ENCODE results near the gene EXOSC10.
"Not testable (repeated sequence)": the region's sequence is repeated elsewhere in the genome, so short reads cannot be mapped to it uniquely, and the experiment has no call there.

EXOSC10 gene

DNA sequence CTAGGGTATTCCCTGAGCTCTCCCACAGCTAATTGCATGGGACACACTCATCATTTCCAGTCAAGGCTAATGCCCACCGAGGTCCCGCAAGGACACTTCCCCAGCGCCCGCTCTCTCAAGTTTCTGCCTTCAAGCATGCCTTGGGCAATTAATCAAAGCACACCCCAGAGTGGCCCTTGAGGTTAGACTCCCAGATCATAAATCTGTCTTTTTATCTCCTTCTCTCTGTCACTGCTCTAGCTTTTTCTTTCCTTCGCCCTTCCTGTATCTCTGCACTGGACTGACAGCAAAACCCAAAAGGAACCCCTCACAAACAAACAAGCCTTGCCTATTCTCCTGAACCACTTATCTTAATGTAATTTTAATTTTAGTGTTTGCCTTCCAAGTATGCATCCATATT is 7.9 kb upstream of the EXOSC10 start:
- no peak for DNase-seq

DNA sequence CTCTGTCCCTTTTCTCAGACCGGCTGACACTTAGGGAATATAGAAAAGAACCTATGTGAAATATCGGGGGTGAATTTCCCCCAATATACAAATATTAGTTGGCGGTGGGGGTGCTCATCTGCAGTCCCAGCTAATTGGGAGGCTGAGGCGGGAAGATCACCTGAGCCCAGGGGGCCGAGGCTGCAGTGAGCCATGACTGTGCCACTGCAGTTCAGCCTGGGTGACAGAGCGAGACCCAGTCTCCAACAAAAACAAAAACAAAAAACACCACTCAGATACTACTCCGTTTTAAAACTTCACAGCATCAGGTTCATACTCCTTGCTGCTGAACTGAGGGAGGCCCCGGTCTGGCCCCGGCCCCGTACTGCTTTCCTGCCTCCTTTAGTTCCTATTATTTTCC is 5.9 kb upstream of the EXOSC10 start:
- DNase-seq = no peak

- DNase-seq = no peak
These were observed 1.7 kb upstream of the EXOSC10 start for GRCh38 chr1:11101347-11101746.

- not testable (repeated sequence) for DNase-seq
These were observed 1.1 kb upstream of the EXOSC10 start for GRCh38 chr1:11100806-11101205.

DNA sequence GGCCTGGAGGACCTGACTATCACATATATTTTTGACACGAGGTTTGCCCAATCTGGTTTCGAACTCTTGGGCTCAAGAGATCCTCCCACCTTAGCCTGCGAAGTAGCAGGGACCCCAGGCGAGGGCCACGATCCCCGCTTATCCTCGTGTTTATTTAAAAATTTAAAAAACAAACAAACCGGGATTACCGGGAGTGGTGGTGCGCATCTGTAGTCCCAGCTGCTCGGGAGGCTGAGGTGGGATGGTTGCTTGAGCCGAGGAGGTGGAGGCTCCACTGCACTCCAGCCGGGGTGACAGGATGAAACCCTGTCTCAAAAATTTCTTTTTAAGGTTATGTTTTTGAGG is 452 bp upstream of the EXOSC10 start:
- DNase-seq = no peak

- no peak for DNase-seq
These were observed 749 bp downstream of the EXOSC10 start for GRCh38 chr1:11098931-11099309.

GRCh38 chr1:11083784-11084183 is 15.9 kb downstream of the EXOSC10 start:
- not testable (repeated sequence) for DNase-seq

GRCh38 chr1:11080931-11081330 is 18.7 kb downstream of the EXOSC10 start:
- DNase-seq = no peak

DNA sequence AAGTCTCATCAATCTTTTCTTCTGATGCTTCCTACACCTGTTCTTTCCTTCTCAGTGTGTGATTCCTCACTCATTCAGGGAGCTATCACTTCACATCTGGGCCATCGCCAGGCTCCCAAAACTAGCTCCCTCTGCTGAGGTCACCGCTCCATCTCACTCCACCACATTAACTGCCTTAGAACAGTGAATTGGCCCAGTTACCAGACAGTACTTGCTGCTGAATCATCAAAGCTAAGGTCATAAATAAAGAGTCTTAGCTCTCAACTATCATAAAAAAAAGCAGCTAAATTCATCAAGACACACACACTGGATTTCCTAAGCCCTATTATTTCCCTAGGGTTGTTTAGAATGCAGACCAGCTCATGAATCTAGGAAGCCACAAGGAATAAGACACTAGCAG is 21.0 kb downstream of the EXOSC10 start:
- no peak for DNase-seq

GRCh38 chr1:11073398-11073797 is 26.3 kb downstream of the EXOSC10 start:
- DNase-seq = not testable (repeated sequence)

GRCh38 chr1:11072216-11072917 is 27.3 kb downstream of the EXOSC10 start:
- no peak for DNase-seq

DNA sequence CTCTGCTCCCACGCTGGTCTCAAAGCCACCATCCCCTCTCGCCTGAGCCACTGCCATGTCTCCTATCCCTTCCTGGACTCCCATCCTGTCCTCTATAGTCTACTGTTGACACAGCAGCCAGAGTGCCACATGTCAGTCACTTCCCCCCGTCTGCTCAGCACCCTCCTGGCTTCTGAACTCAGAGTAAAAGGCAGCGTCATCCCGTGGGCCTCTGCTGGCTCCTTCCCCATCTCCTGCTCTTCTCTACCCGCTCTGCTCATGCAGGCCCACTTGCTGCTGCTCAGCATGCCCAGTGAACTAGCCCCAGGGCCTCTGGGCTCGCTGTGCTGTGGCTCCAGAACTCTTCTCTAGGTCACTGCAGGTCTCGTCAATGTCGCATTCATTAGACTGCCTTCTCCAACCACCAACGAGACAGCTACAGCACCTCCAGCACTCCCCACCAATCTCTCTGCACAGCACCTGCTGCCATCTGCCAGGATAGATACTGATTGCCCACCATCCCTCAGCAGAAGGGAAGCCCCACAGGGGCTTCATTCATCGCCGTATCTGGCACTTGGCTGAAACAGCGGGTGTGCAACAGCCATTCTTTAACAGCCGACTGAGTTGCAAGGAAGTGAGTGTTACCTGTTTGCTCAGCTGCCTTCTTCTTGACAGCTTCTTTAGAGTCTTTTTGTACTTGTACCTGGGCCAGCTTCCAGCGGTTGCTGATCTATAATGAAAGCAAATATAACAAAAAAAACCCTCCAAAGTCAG is 28.0 kb downstream of the EXOSC10 start:
- DNase-seq = no peak

- no peak for DNase-seq
These were observed 28.8 kb downstream of the EXOSC10 start for GRCh38 chr1:11070876-11071275.

GRCh38 chr1:11068600-11069473 is 30.8 kb downstream of the EXOSC10 start:
- DNase-seq = no peak

DNA sequence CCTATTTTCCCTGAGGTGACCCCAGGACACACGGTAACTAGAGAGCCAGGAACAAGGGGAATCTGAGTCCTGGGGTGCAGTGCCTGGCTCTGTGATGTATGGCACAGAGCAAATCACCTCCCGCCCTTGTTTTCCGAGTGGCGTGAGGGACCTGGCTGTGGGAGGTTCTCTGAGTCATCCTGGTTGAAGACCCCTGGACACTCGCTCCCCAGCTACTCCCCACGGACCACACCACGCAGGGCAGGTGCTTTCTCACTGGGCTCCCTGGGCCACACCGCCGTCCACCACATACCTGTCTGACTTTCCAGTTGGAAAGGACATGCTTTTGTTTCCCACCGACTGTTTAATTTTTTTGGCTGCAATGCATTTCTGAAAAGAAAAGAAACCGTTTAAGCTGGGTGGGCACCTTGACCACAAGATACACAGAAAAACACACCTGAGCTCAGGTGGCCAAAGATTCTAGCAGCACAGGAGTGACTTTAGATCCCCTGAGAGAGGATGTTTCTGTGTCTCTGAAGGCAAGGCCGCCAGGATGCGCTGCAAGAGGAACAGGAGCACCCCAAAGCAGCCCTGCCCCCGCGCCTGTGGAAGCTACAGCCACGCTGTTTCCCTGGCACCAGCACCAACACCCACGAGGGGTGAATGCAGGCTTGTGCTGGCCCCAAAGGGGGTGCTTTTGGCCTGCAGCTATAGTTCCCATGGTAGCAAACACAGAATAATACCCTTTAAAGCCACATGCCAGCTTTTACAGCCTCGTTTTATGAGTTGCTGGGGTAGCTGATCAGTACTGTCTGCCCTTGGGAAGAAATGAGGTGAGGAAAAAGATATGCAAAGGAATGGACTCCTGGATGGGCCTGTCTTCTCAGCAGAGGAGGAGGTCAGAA is 31.7 kb downstream of the EXOSC10 start:
- no peak for DNase-seq

DNA sequence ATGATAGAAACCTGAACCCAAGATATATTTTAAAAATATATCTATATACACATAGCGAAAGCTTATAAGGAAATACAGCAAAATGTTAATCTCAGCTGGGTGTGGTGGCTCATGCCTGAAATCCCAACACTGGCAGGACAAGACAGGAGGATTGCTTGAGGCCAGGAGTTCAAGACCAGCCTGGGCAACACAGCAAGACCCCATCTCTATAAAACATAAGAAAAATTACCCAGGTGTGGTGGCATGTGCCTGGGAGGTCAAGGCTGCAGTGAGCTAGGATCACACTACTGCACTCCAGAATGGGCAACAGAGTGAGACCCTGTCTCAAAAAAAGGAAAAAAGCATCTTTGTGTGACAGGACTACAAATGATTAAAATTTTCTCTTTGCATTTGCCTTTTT is 33.9 kb downstream of the EXOSC10 start:
- DNase-seq = no peak

- no peak for DNase-seq
These were observed 34.7 kb downstream of the EXOSC10 start for GRCh38 chr1:11064942-11065341.

- not testable (repeated sequence) for DNase-seq
These were observed 35.6 kb downstream of the EXOSC10 start for GRCh38 chr1:11063937-11064537.

GRCh38 chr1:11062965-11063401 is 36.7 kb downstream of the EXOSC10 start:
- DNase-seq = no peak

DNA sequence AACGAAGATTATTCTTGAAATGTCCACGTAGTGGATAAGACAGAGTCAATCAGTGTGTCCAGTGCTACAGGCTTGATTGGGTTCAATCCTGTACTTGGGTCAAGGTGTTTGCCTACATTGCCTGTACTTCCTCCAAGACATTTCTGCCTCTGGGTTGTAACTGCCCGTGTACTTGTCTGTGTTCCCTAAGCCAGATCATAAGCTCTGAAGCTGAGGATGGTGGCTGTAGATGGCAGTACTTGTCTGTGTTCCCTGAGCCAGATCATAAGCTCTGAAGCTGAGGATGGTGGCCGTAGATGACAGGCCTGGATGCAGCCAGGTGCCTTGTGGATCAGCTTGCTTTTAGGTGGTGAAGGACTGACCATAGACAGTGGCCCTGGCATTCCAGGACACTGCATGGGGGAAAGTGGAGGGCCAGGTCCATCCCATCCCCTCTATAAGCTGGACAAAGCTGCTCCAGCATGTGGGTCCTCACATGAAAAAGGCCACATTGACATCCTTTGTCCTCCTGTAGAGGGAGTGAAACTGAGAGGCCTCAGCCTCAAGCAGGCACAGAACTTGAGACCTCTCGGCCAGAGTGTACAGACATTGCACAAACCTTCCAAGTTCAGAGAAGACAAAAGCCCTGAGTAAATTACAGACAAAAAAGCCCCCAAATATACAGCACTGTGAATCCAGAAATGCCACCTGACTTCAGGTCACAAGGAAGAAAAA is 37.9 kb downstream of the EXOSC10 start:
- no peak for DNase-seq
